Smooth muscle cell (in vitro differentiated cells): ENCODE measurements around the gene SFT2D2. TPM values are rescaled to one million over a fixed set of nuclear protein-coding genes. Genes with fewer than 3 reads are reported as not detected.

Source experiments
- DNase-seq: peaks from one replicate; lab custom pipeline; 2025; ENCODE audit not compliant: unreplicated experiment; lab: John Stamatoyannopoulos, UW
- H2AFZ ChIP-seq: fragments of 200-600 bp; sonication (generic); 2 replicates; pipeline ENCODE4 v1.6.0; 2016; ENCODE audit warnings: antibody characterized with exemption, low read depth, mild to moderate bottlenecking
- H3F3A ChIP-seq: fragments of 200-600 bp; sonication (generic); 2 replicates; pipeline ENCODE4 v1.6.0; 2017; ENCODE audit warnings: antibody characterized with exemption, low read depth
- H3K27ac ChIP-seq: fragments of 200-600 bp; sonication (generic); 2 replicates; pipeline ENCODE4 v1.5.1; 2016; ENCODE audit warnings: low read depth, mild to moderate bottlenecking
- H3K27me3 ChIP-seq: fragments of 200-600 bp; sonication (generic); 2 replicates; pipeline ENCODE4 v1.6.1; 2016; ENCODE audit warnings: low read depth, mild to moderate bottlenecking
- H3K36me3 ChIP-seq: fragments of 200-600 bp; sonication (generic); 2 replicates; pipeline ENCODE4 v1.5.1; 2016; ENCODE audit warnings: low read depth
- H3K4me1 ChIP-seq: fragments of 200-600 bp; sonication (generic); 2 replicates; pipeline ENCODE4 v1.5.1; 2016; ENCODE audit warnings: low read depth
- H3K4me2 ChIP-seq: fragments of 200-600 bp; sonication (generic); 2 replicates; pipeline ENCODE4 v1.6.0; 2016; ENCODE audit warnings: mild to moderate bottlenecking
- H3K4me3 ChIP-seq: fragments of 200-600 bp; sonication (generic); 2 replicates; pipeline ENCODE4 v1.5.1; 2016; ENCODE audit warnings: mild to moderate bottlenecking
- H3K79me2 ChIP-seq: fragments of 200-600 bp; sonication (generic); 2 replicates; pipeline ENCODE4 v1.6.0; 2016; ENCODE audit warnings: low read depth, mild to moderate bottlenecking
- H3K9ac ChIP-seq: fragments of 200-600 bp; sonication (generic); 2 replicates; pipeline ENCODE4 v1.6.0; 2016; ENCODE audit warnings: low read depth
- H3K9me3 ChIP-seq: fragments of 200-600 bp; sonication (generic); replicated peaks from 2 replicates; pipeline ENCODE4 v1.5.1; 2016; ENCODE audit warnings: low read depth
- H4K20me1 ChIP-seq: fragments of 200-600 bp; sonication (generic); 2 replicates; pipeline ENCODE4 v1.6.0; 2016; ENCODE audit warnings: low read depth
- WGBS: methylation state at CpG from one replicate; pipeline ENCODE4 v1.1.7; 2016; ENCODE audit warnings: low lambda C conversion rate; 5-methylcytosine and 5-hydroxymethylcytosine counted together
- polyA plus RNA-seq: library from polyadenylated mRNA; unstranded; fragments of >200 nt; fragmentation: Nextera tagmentation; extraction: Ambion mirVana; gene quantifications from 2 replicates; pipeline ENCODE4 v1.2.1, GENCODE V29; 2016
- total RNA-seq: library from RNA; depleted of rRNA; stranded (reverse); fragments of >200 nt; gene quantifications from 2 replicates; pipeline ENCODE4 v1.2.3, GENCODE V29; 2014
- TF ChIP-seq, protein P1 (sequence below): fragments of 200-600 bp; sonication (generic); IDR thresholded peaks from 2 replicates; pipeline ENCODE4 v1.5.1; 2017; ENCODE audit warnings: borderline replicate concordance, mild to moderate bottlenecking, antibody characterized with exemption; ENCODE audit not compliant: insufficient read depth, poor library complexity, severe bottlenecking

SFT2D2 gene
- total and polyA plus RNA-seq, 2 experiments from 2014 or later, result 12.7 to 25.7 TPM

DNA sequence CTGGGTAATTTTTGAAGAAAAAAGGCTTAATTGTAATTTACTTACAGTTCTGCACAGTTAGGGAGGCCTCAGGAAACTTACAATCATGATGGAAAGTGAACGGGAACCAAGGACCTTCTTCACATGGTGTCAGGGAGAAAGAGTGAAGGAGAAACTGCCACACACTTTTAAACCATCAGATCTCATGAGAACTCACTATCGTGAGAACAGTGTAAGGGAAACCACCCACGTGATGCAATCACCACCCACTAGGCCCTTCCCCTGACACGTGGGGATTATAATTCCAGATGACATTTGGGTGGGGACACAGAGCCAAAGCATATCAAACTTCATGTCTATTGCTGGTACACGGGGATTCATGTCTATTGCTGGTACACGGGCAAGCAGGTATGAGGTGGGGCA, 5.3 kb upstream of the SFT2D2 start:
- no peaks in the 10 kb centered on the region for H3K27me3 ChIP-seq
- peaks cover 1% of the 10 kb centered on the region for H3K79me2 ChIP-seq
- no peaks in the 10 kb centered on the region for H3K36me3 ChIP-seq
- TF ChIP-seq, protein P1, sequence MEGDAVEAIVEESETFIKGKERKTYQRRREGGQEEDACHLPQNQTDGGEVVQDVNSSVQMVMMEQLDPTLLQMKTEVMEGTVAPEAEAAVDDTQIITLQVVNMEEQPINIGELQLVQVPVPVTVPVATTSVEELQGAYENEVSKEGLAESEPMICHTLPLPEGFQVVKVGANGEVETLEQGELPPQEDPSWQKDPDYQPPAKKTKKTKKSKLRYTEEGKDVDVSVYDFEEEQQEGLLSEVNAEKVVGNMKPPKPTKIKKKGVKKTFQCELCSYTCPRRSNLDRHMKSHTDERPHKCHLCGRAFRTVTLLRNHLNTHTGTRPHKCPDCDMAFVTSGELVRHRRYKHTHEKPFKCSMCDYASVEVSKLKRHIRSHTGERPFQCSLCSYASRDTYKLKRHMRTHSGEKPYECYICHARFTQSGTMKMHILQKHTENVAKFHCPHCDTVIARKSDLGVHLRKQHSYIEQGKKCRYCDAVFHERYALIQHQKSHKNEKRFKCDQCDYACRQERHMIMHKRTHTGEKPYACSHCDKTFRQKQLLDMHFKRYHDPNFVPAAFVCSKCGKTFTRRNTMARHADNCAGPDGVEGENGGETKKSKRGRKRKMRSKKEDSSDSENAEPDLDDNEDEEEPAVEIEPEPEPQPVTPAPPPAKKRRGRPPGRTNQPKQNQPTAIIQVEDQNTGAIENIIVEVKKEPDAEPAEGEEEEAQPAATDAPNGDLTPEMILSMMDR, result no peak
- no peak overlapping the region for H3K4me2 ChIP-seq
- H2AFZ ChIP-seq, result no peak overlapping the region
- no peak overlapping the region for H3K27ac ChIP-seq
- DNase-seq, result no peak
- no peaks in the 10 kb centered on the region for H3K9me3 ChIP-seq
- H3F3A ChIP-seq, result no peaks in the 10 kb centered on the region
- WGBS, result 73% methylated on average over 6 of the region's 6 CpGs
- H3K4me1 ChIP-seq, result no peaks in the 10 kb centered on the region
- H3K9ac ChIP-seq, result no peak overlapping the region
- H4K20me1 ChIP-seq, result no peaks in the 10 kb centered on the region
- no peak overlapping the region for H3K4me3 ChIP-seq

DNA sequence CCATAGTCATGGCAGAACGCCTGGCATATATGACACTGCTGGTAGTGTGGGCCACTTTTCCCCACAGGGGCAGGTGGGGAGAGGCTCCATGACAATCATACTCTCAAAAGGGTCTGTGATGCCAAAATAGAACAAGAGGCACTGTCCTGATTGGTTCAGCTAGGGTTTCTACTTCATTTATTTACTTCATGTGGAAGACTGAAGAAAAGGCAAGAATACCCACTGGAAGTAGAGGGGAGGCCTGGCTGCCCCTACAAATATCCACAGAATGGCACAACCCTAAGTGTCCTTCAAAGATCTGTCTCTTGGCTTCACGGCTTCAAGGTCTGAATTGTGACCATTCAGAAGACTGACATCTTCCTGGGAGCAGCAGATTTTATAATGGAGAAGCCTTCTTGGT, 4.5 kb upstream of the SFT2D2 start:
- no peaks in the 10 kb centered on the region for H3F3A ChIP-seq
- H3K4me1 ChIP-seq, result no peaks in the 10 kb centered on the region
- no peak overlapping the region for H2AFZ ChIP-seq
- TF ChIP-seq, protein P1, result no peak
- no peak overlapping the region for H3K4me2 ChIP-seq
- H3K36me3 ChIP-seq, result no peaks in the 10 kb centered on the region
- H3K4me3 ChIP-seq, result no peak overlapping the region
- H3K9ac ChIP-seq, result no peak overlapping the region
- WGBS, result 90% methylated on average over 2 of the region's 2 CpGs
- peaks cover 7% of the 10 kb centered on the region for H3K79me2 ChIP-seq
- DNase-seq, result no peak
- no peaks in the 10 kb centered on the region for H4K20me1 ChIP-seq
- H3K27me3 ChIP-seq, result no peaks in the 10 kb centered on the region
- no peak overlapping the region for H3K27ac ChIP-seq
- no peaks in the 10 kb centered on the region for H3K9me3 ChIP-seq

DNA sequence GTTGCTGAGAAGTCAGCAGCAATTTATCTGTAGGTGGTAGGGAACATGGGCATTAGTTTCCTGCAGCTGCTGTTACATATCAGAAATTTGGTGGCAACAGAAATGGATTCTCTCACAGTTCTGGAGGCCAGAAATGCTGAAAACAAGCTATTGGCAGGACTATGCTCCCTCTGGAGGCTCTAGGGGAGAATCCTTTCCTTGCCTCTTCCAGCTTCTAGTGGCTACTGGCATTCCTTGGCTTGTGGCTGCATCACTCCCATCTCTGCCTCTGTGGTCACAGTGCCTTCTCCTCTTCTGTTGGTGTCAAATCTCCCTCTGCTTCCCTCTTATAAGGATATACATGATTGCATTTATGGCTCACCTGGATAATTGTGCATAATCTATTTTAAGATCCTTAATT, 2.5 kb upstream of the SFT2D2 start:
- no peaks in the 10 kb centered on the region for H3K9me3 ChIP-seq
- peaks cover 27% of the 10 kb centered on the region for H3K79me2 ChIP-seq
- no peak overlapping the region for H3K9ac ChIP-seq
- H3F3A ChIP-seq, result no peaks in the 10 kb centered on the region
- no peak overlapping the region for H3K27ac ChIP-seq
- H3K36me3 ChIP-seq, result no peaks in the 10 kb centered on the region
- TF ChIP-seq, protein P1, result no peak
- peaks cover 12% of the 10 kb centered on the region for H4K20me1 ChIP-seq
- H3K4me2 ChIP-seq, result no peak overlapping the region
- no peak overlapping the region for H2AFZ ChIP-seq
- DNase-seq, result no peak
- no peak overlapping the region for H3K4me3 ChIP-seq
- H3K27me3 ChIP-seq, result no peaks in the 10 kb centered on the region
- H3K4me1 ChIP-seq, result peaks cover 9% of the 10 kb centered on the region

DNA sequence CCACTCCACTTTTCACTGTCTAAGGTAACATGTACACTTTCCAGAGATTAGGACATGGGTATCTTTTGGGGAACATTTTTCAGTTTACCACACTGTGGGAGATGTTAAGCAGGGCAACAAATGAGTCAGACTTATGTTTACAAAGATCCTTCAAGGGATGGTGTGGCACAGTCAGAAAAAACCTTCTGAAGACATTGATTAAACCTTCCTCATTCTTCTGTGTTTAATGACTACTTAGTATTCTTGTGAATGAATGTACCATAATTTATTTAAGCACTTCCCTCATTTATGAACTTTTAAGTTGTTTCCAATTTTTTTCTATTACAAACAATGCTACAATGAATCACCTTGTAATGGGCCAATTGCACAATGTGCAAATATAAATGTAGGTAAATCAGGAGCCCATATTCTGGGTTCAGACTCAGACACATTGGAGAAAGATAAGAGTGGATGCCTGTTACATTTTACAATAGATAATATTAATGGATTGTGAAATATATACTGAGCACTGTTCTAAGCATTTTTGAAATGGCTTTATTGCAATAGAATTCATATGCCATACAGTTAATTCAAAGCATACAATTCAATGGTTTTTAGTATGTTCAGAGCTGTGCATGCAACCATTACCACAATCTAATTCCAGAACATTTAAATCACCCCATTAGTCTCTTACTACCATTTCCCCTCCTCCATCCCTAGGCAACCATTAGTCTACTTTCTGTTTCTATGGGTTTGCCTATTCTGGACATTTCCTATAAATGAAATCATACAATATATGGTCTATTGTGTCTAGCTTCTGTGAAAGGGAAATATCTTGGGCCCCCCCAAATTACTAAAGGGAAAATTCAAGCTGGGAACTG, 1.9 kb upstream of the SFT2D2 start:
- Histone ChIP-seq H4K20me1 (peaks cover 17% of the 10 kb centered on the region), H3K27ac (no peak overlapping the region), H3K79me2 (peaks cover 33% of the 10 kb centered on the region), H3K9me3 (no peaks in the 10 kb centered on the region), H3K27me3 (no peaks in the 10 kb centered on the region), H3K4me3 (no peak overlapping the region), H3K9ac (no peak overlapping the region), H3K36me3 (no peaks in the 10 kb centered on the region), H2AFZ (no peak overlapping the region), H3F3A (no peaks in the 10 kb centered on the region), H3K4me1 (peaks cover 9% of the 10 kb centered on the region), H3K4me2 (no peak overlapping the region)
- TF ChIP-seq, protein P1, result no peak
- DNase-seq, result no peak
